ENCODE results near the gene GPD1L.
"Not testable (repeated sequence)": the region's sequence is repeated elsewhere in the genome, so short reads cannot be mapped to it uniquely, and the experiment has no call there.

The GPD1L gene

DNA sequence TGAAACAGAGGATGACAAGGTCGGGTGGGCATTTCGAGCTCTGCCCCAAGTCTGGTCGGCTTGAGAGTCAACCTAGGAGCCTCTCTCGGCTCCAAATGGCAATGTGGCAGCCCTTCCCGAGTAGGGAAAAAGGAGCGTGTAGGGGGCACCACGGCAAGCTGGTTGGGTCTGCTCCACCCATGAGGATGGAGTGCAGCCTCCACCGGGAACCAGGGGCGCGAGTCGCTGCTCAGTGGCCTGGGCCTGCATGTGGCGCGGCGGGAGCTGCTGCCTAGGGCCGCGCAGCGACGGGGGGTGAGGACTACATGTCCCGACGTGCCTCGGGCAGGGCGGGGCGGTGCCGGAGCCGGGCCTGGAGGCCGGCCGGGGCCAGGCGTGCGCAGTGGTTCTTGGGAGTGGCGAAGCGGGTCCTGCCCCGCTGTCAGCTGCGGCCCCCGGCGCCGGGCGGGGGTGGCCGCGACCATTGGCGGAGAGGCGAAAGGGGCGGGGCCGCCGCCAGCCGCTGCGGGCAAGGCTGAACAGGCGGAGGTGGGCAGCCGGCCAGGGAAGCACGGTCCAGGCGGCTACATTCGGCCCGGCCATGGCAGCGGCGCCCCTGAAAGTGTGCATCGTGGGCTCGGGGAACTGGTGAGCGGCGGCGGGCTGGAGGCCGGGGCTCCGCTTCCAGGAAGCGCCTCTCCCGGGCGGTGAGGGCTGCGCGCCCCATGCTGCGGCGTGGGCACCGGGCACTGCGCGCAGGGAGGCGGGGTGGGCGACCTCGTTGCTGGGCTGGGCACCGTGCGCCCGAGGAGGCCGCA lies at the start of gene GPD1L:
TSS of gene GPD1L (plus strand) at position 489 of the 797 bp plus-strand sequence. CDS start at position 581, 92 bp downstream.
- ATAC-seq = peak; percentile 99
- peak within 1 kb of the TSS; percentile 86 for H3K4me3 Mint-ChIP-seq
- peak; percentile 82 to 94 for DNase-seq (ENCODE audit: low spot score in 2 of 2)
- no peaks in the 10 kb centered on the region for H3K36me3 Mint-ChIP-seq
- H3K4me1 Mint-ChIP-seq = peaks cover 30% of the 10 kb centered on the region
- H3K27ac Mint-ChIP-seq = peak within 1 kb of the TSS; percentile 92
- H3K9me3 Mint-ChIP-seq = peaks cover 5% of the 10 kb centered on the region

DNA sequence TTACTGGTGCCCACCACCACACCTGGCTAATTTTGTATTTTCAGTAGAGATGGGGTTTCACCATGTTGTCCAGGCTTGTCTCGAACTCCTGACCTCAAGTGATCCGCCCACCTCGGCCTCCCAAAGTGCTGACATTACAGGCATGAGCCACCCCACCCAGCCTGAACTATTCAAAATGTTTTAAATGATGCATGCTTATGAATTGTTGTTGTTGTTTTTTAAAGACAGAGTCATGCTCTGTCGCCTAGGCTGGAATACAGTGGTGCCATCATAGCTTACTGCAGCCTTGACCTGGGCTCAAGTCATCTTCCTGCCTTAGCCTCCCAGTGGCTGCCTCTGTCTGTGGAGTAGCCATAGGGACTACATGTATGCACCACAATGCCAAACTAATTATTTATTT lies 48.0 kb upstream of the GPD1L start:
- not testable (repeated sequence) for DNase-seq (ENCODE audit: low spot score in 2 of 2); H3K36me3 Mint-ChIP-seq; H3K4me1 Mint-ChIP-seq; H3K27ac Mint-ChIP-seq; ATAC-seq; H3K9me3 Mint-ChIP-seq; H3K4me3 Mint-ChIP-seq

DNA sequence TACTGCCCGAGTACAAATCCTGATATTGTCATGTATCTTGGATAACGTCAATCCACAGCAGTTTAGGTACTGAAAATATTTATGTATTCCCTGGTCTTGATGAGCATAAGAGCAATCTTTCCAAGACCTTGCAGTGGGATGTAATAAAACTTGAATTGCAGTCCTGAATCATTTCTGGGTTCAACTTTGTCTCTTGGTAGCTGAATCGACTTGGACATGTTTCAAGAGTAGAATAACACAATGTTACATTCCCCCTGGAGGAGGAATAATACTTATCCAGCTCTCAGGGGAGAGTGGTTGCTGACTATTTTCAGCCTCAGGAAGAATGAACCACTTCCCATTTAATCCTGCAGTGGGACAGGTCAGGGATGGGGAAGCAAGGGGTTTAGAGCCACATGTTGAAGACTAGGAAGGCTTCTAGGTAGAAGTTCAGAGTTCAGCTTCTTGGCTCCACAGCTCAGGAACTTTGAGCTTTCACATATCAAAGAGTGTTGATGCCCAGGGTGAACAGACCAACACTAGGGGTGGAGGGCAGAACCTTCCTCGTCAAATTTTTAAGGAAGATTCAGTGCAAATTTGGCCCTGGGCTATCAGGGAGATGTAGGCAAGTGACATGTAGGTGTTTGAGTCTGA lies 43.4 kb upstream of the GPD1L start:
- no peaks in the 10 kb centered on the region for H3K9me3 Mint-ChIP-seq
- DNase-seq (ENCODE audit: low spot score in 2 of 2) = no peak
- H3K36me3 Mint-ChIP-seq = no peaks in the 10 kb centered on the region
- no peak for ATAC-seq
- no peak overlapping the region for H3K4me3 Mint-ChIP-seq
- H3K4me1 Mint-ChIP-seq = no peaks in the 10 kb centered on the region
- no peak overlapping the region for H3K27ac Mint-ChIP-seq

DNA sequence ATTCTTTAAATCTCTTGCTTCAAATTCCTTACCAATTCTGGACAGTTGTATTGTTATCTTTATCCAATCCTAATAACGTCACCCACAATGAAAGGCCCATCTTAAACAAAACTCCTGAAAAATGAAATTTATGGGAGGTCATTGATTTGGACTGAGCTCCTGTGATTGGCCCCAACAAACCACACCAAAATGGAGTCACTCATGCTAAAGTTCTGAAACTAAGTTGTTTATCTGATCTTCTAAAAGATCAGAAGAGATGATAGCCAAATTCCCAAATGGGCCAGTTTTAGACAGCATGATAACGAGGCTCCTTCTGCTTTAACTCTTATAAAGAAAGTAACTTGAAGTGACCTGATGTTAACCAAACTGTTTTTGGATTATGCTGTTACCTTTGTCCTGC lies 39.7 kb upstream of the GPD1L start:
- Mint-ChIP-seq H3K9me3 (no peaks in the 10 kb centered on the region), H3K4me1 (no peaks in the 10 kb centered on the region), H3K36me3 (no peaks in the 10 kb centered on the region), H3K27ac (no peak overlapping the region), H3K4me3 (no peak overlapping the region)
- DNase-seq (ENCODE audit: low spot score in 2 of 2) (no peak), ATAC-seq (no peak)

DNA sequence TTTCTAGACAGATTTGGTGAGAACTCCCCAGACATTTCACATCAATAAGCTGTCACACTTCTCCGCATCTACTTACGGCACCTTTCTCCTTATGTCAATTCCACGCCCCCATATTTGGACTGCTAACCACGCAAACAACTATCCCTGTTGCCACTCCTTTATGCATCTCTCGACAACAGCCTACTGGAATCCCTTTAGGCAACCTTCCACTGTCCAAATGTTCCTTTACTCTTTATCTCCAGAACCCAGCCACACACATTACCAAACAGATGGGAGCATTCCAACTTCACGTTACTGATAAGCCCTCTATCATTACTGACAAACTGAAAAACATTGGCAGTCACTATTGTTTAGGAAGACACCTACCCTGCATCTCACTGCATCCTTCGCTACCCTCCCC lies 32.2 kb upstream of the GPD1L start:
- not testable (repeated sequence) for H3K36me3 Mint-ChIP-seq; DNase-seq (ENCODE audit: low spot score in 2 of 2); H3K4me1 Mint-ChIP-seq; H3K9me3 Mint-ChIP-seq; H3K4me3 Mint-ChIP-seq; ATAC-seq; H3K27ac Mint-ChIP-seq

DNA sequence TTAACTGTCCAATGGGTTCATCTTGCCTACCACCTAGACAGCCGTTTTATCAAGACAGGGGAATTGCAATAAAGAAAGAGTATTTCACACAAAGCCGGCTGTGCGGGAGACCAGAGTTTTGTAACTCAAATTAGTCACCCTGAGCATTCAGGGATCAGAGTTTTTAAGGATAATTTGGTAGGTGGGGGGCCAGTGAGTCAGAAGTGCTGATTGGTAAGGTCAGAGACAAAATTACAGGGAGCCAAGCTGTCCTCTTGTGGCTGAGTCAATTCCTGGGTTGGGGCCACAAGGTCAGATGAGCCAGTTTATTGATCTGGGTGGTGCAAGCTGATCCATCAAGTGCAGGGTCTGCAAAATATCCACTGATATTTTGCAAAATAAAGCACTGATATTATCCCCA lies 29.9 kb upstream of the GPD1L start:
- H3K36me3 Mint-ChIP-seq = no peaks in the 10 kb centered on the region
- DNase-seq (ENCODE audit: low spot score in 2 of 2) (no peak), ATAC-seq (no peak)
- H3K9me3 Mint-ChIP-seq = no peaks in the 10 kb centered on the region
- no peaks in the 10 kb centered on the region for H3K4me1 Mint-ChIP-seq
- no peak overlapping the region for H3K4me3 Mint-ChIP-seq
- no peak overlapping the region for H3K27ac Mint-ChIP-seq

DNA sequence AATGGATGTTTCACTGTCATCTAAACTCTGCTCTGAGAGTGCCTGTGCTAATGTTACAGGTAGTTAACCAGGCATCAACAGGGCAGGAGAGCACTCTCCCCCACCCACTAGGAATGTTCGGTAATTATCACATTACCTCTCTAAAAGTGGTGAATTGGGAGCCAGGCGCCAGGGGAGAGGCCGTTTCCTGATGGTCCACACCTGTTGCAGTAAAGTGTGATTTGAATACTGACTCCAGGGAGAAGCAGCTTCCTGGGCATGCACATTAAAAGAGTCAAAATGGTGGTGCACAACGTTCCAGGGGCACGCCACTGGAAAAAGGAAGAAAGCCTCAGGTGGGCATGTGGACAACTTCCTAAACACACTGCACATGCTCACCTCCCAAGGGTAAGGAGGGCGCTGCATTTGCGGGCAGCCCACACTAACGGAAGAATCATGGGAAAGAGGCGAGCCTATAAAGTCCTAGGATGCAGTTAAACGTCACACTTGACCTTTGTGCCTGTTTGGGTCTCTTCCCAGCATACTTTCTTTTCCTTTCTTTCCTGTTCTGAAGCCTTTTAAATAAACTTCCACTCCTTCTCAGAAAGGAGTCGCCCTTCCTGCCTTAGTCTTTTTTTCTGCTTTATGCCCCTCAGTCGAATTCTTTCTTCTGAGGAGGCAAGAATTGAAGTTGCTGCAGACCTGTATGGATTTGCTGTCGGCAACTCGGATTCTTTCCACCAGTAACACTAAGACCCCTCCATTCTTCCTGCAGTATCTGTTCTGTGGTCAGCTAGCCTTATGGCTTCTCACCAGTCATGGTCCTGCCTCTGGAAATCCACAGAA lies 28.9 kb upstream of the GPD1L start:
- no peak overlapping the region for H3K27ac Mint-ChIP-seq
- H3K9me3 Mint-ChIP-seq = no peaks in the 10 kb centered on the region
- no peaks in the 10 kb centered on the region for H3K4me1 Mint-ChIP-seq
- ATAC-seq = no peak
- H3K4me3 Mint-ChIP-seq = no peak overlapping the region
- no peaks in the 10 kb centered on the region for H3K36me3 Mint-ChIP-seq
- no peak for DNase-seq (ENCODE audit: low spot score in 2 of 2)

DNA sequence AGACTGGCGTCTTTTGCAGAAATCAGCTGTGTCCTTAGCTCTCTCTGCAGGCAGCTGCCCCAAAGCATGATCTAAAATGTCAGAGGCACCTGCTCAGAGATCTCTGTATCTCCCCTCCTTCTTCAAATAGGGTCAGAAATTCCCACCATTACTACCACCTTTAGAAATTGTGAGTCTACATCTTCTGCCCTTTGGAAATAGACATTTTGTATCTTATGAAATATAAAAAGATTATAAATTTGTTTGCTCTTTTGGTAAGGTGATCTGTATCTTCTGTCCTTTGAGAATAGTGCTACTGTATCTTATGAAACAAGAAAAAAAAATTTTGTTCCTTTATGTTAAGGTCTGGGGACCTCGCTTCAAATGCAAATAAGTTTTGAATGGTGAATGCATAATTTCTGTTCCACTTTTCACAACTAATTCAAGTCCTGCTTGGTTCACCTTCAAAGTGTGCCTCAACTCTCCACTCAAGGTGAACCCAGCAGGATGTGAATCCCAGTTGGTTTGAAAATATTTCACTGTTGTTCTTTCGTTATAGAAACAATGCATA lies 28.3 kb upstream of the GPD1L start:
- H3K4me3 Mint-ChIP-seq = no peak overlapping the region
- H3K36me3 Mint-ChIP-seq = no peaks in the 10 kb centered on the region
- H3K9me3 Mint-ChIP-seq = no peaks in the 10 kb centered on the region
- DNase-seq (ENCODE audit: low spot score in 2 of 2) = no peak
- no peaks in the 10 kb centered on the region for H3K4me1 Mint-ChIP-seq
- H3K27ac Mint-ChIP-seq = no peak overlapping the region
- ATAC-seq = no peak

DNA sequence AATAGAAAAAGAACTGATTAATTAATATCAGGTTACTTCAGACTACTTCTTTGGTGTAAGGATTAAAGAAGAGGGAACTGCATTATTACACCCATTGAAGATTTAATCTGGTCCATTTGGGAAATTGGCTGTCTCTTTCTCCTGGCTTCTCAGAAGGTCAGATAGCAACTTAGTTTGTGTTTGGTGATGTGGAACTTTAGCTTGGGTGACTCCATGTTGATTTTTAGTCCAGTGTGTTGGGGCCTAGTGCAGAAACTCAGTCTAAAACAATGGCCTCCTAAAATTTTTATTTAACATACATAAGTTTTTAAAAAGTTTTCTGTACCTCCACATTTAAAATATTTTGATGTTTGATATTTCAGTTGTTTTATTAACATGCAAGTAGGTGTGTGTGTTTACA lies 27.6 kb upstream of the GPD1L start:
- no peaks in the 10 kb centered on the region for H3K4me1 Mint-ChIP-seq
- H3K36me3 Mint-ChIP-seq = no peaks in the 10 kb centered on the region
- DNase-seq (ENCODE audit: low spot score in 2 of 2) (no peak), ATAC-seq (no peak)
- no peak overlapping the region for H3K27ac Mint-ChIP-seq
- H3K9me3 Mint-ChIP-seq = no peaks in the 10 kb centered on the region
- H3K4me3 Mint-ChIP-seq = no peak overlapping the region

DNA sequence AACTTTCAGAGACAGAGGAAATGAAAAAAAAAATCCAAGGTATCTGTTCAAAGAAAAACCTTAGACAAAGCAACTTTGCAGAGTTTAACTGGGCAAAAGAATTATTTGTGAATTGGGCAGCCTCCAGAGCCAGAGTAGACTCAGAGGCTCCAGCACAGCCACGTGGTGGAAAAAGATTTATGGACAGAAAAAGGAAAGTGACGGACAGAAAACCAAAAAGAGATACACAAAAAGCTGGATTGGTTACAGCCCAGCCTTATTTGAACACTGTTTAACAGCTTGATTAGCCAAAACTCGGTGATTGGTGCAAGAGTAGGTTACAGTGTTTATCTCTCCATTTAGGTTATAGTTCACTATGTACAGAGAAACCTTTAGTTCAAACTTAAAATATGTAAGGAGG lies 23.7 kb upstream of the GPD1L start:
- Mint-ChIP-seq H3K4me1 (no peaks in the 10 kb centered on the region), H3K4me3 (no peak overlapping the region), H3K27ac (no peak overlapping the region), H3K36me3 (no peaks in the 10 kb centered on the region), H3K9me3 (no peaks in the 10 kb centered on the region)
- ATAC-seq = no peak
- DNase-seq (ENCODE audit: low spot score in 2 of 2) = no peak

DNA sequence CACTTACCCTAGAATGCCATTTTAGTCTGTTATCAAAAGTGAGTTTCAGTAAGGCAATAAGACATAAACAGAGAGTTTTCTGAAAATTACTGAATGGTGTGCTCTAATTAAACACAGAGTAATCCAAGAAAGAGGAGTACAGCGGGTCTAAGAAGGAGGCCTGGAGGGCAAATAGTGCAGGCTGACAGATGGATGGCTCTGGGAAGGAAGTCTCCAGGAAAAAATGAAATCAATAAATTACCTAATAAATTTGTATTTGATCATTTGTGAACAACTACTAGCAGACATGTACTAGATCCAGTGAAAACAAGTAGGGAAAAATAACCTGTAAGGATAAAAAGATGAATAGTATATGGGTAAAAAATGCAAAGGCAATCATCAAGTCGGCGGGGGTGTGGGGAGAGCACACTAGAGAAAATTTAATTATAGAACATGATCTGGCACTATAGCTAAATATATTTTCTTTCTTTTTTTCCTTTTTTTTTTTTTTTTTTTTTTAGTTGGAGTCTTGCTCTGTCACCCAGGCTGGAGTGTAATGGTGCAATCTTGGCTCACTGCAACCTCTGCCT lies 22.6 kb upstream of the GPD1L start:
- DNase-seq (ENCODE audit: low spot score in 2 of 2) (no peak), ATAC-seq (no peak)
- Mint-ChIP-seq H3K4me1 (no peaks in the 10 kb centered on the region), H3K9me3 (no peaks in the 10 kb centered on the region), H3K27ac (no peak overlapping the region), H3K36me3 (no peaks in the 10 kb centered on the region), H3K4me3 (no peak overlapping the region)

DNA sequence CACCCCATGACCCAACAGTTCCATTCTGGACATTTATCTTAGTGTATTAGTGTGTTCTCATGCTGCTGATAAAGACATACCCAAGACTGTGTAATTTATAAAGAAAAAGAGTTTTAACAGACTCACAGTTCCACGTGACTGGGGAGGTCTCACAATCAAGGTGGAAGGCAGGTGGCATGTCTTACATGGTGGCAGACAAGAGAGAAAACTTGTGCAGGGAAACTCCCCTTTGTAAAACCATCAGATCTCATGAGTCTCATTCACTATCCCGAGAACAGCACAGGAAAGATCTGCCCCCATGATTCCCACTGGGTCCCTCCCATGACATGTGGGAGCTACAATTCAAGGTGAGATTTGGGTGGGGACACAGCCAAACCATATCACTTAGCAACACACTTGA lies 21.6 kb upstream of the GPD1L start:
- ATAC-seq (no peak), DNase-seq (ENCODE audit: low spot score in 2 of 2) (no peak)
- Mint-ChIP-seq H3K9me3 (peaks cover 3% of the 10 kb centered on the region), H3K36me3 (no peaks in the 10 kb centered on the region), H3K4me1 (no peaks in the 10 kb centered on the region), H3K4me3 (no peak overlapping the region), H3K27ac (no peak overlapping the region)

DNA sequence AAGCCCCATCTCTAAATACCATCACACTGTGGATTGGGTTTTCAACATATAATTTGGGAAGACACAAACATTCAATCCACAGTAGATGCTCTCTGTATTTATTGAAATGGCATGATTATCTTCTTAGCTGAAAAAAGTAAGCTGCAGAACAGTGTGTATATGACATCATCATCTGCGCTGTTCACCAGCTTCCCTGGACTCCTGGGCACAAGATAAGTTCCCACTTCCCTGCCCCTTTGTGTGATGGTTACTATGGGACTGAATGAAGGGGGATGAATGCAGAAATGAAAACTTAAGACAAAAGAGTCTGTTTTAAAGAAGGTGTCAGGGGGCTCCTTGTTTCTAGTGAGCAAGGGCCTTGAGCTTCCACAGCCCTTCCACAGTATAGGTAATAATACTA lies 20.0 kb upstream of the GPD1L start:
- no peak overlapping the region for H3K27ac Mint-ChIP-seq
- peaks cover 3% of the 10 kb centered on the region for H3K9me3 Mint-ChIP-seq

DNA sequence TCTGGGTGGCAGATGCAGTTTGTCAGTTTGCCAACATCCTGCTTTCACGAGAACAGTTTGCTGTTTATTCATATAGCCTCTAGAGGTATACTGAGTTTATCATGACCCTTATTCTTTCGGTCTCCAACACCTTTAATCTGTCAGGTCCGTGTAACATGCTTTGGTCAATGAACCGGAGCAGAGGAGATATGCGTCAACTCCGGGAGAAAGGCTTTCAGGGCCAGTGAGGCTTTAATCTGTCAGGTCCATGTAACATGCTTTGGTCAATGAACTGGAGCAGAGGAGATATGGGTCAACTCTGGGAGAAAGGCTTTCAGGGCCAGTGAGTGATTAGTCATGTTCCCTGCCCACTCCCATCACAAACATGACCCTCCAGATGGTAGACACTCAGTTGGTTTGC lies 16.9 kb upstream of the GPD1L start:
- H3K36me3 Mint-ChIP-seq = no peaks in the 10 kb centered on the region
- DNase-seq (ENCODE audit: low spot score in 2 of 2) = no peak
- peaks cover 3% of the 10 kb centered on the region for H3K9me3 Mint-ChIP-seq
- ATAC-seq = no peak
- peaks cover 8% of the 10 kb centered on the region for H3K4me1 Mint-ChIP-seq
- H3K4me3 Mint-ChIP-seq = no peak overlapping the region
- H3K27ac Mint-ChIP-seq = no peak overlapping the region

More for the DNA sequence above, 20.0 kb upstream of the GPD1L start:
- Mint-ChIP-seq H3K36me3 (no peaks in the 10 kb centered on the region), H3K4me3 (no peak overlapping the region), H3K4me1 (peaks cover 3% of the 10 kb centered on the region)
- no peak for DNase-seq (ENCODE audit: low spot score in 2 of 2)
- no peak for ATAC-seq

DNA sequence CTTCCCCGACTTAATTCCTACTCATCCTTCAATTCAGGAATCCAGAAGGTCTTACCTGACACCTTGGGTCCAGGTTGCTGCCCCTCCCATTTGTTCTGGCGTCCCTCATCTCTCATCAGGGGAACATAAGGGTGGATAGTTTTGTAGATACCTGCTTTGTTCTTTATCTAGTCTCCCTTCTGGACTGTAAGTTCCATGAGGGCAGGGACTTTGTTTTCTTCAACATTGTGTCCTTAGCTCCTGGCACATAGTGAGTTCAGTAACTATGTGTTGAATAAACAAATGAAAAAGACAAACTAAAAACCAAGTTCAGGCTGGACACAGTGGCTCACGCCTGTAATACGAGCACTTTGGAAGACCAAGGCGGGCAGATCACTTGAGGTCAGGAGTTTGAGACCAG lies 13.2 kb upstream of the GPD1L start:
- ATAC-seq = no peak
- Mint-ChIP-seq H3K27ac (no peak overlapping the region), H3K9me3 (peaks cover 3% of the 10 kb centered on the region), H3K36me3 (no peaks in the 10 kb centered on the region), H3K4me3 (no peak overlapping the region), H3K4me1 (peaks cover 8% of the 10 kb centered on the region)
- no peak for DNase-seq (ENCODE audit: low spot score in 2 of 2)
